HEK293T (cell line): ENCODE results near the gene DPH6.

Experiments
- BHLHE40 ChIP-seq: fragments of 450-650 bp; IDR thresholded peaks from 2 replicates; pipeline ENCODE4 v1.6.1; 2016; ENCODE audit warnings: mild to moderate bottlenecking, moderate library complexity, borderline replicate concordance
- ELF4 ChIP-seq: fragments of 450-650 bp; IDR thresholded peaks from 2 replicates; pipeline ENCODE4 v1.6.1; 2017; ENCODE audit warnings: antibody characterized with exemption
- L3MBTL2 ChIP-seq: fragments of 450-650 bp; conservative IDR thresholded peaks from 2 replicates; pipeline ENCODE4 v1.6.1; 2016; ENCODE audit warnings: mild to moderate bottlenecking
- NFRKB ChIP-seq: fragments of 450-650 bp; IDR thresholded peaks from 2 replicates; pipeline ENCODE4 v1.6.1; 2016; ENCODE audit warnings: mild to moderate bottlenecking, moderate library complexity
- SP1 ChIP-seq: fragments of 450-650 bp; IDR thresholded peaks from 2 replicates; pipeline ENCODE4 v1.6.1; 2017
- SUZ12 ChIP-seq: fragments of 450-650 bp; IDR thresholded peaks from 2 replicates; pipeline ENCODE4 v1.6.1; 2016; ENCODE audit warnings: mild to moderate bottlenecking
- TARDBP ChIP-seq: fragments of 450-650 bp; IDR thresholded peaks from 2 replicates; pipeline ENCODE4 v1.6.1; 2016

GRCh38 chr15:35496585-35496984 is 49.4 kb downstream of the DPH6 start:
- TF ChIP-seq SP1 (no peak), BHLHE40 (no peak), L3MBTL2 (no peak), NFRKB (no peak), ELF4 (no peak), SUZ12 (no peak), TARDBP (no peak)
